ENCODE data around the gene CBX7. TPM values are rescaled to one million over a fixed set of nuclear protein-coding genes. Genes with fewer than 3 reads are reported as not detected.

The CBX7 gene
- total and polyA plus RNA-seq, 2 donors from 2014 or later: 39.3 to 65.2 TPM

DNA sequence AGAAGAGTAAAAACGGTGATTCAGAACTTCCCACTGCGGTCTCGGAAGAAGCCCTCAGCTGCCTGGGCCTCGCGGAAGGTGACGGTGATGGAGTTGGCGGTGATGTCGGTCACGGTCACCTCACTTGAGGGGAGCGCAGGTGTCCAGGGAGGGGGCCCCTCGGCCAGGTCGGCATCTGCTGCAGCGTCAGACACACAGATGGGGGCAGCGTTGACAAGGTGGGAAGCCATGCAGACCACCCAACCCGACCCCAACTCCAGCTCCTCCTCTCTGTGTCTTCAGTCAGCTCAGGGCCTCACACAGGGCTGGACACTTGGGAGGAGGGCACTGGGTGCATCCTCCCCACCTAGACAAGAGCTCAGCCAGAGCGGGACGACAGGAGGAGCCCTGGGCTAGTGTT lies 18.6 kb downstream of the CBX7 start:
- TF ChIP-seq, protein P1, sequence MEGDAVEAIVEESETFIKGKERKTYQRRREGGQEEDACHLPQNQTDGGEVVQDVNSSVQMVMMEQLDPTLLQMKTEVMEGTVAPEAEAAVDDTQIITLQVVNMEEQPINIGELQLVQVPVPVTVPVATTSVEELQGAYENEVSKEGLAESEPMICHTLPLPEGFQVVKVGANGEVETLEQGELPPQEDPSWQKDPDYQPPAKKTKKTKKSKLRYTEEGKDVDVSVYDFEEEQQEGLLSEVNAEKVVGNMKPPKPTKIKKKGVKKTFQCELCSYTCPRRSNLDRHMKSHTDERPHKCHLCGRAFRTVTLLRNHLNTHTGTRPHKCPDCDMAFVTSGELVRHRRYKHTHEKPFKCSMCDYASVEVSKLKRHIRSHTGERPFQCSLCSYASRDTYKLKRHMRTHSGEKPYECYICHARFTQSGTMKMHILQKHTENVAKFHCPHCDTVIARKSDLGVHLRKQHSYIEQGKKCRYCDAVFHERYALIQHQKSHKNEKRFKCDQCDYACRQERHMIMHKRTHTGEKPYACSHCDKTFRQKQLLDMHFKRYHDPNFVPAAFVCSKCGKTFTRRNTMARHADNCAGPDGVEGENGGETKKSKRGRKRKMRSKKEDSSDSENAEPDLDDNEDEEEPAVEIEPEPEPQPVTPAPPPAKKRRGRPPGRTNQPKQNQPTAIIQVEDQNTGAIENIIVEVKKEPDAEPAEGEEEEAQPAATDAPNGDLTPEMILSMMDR (IDR thresholded peaks at IDR 0.05; ENCODE audit: borderline replicate concordance, extremely low read depth, insufficient read depth): no peak
- Histone ChIP-seq H3K4me3 (ENCODE audit: low read length in 3 of 3) (no peak overlapping the region), H3K27me3 (ENCODE audit: control insufficient read depth, insufficient read depth, low read length) (no peaks in the 10 kb centered on the region), H3K4me1 (ENCODE audit: control insufficient read depth in 2 of 3, insufficient read depth in 2 of 3, low read depth in 1 of 3, low read length in 3 of 3) (peaks cover 0 to 1% (median 0%) of the 10 kb centered on the region in 3 donors), H3K9ac (ENCODE audit: low read length in 3 of 3) (no peak overlapping the region), H3K36me3 (ENCODE audit: control insufficient read depth in 2 of 3, insufficient read depth in 3 of 3, low read length in 3 of 3) (peaks cover 0 to 8% (median 4%) of the 10 kb centered on the region in 3 donors), H3K27ac (ENCODE audit: low read depth in 2 of 2, low read length in 2 of 2) (no peak overlapping the region), H3K9me3 (ENCODE audit: control insufficient read depth in 2 of 3, insufficient read depth in 1 of 3, low read length in 3 of 3) (no peaks in the 10 kb centered on the region)
- intact Hi-C loops (cut with DNase I): no loop called here
- no peak for FAIRE-seq
- no peak for DNase-seq

DNA sequence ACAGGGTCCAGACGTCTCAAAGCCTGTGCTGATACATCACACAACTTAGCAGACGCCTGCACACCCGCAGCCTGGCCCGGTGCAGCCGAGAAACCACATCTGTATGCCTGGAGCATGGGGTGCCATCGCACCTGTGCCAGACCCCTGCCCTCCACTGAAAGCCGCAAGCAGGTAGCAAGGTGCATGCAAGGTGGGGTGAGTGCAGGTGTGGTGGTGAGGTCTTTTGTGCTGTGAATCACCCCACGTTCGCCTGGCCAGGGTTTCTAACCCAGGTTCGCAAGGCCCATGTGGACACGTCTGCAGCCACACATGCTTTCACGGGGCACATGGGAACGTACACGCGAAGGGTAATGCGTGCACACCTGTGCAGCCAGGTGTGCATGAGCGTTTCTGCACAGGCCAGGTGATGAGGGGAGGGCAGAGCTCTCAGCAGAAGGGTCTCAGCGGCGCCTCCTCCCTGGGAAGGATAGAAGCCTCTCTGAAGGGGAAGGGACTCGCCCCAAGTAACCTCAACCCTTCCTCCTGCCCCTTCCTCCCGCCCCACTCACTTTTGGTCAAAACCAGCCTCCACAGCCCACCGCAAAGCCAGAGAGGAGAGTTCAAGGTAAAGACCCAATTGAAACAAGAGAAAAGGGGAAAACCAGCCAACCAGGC lies 19.5 kb downstream of the CBX7 start:
- H3K4me3 ChIP-seq (ENCODE audit: low read length in 3 of 3): no peak overlapping the region
- H3K9me3 ChIP-seq (ENCODE audit: control insufficient read depth in 2 of 3, insufficient read depth in 1 of 3, low read length in 3 of 3): no peaks in the 10 kb centered on the region
- peaks cover 0 to 8% (median 4%) of the 10 kb centered on the region in 3 donors for H3K36me3 ChIP-seq (ENCODE audit: control insufficient read depth in 2 of 3, insufficient read depth in 3 of 3, low read length in 3 of 3)
- no peaks in the 10 kb centered on the region for H3K27me3 ChIP-seq (ENCODE audit: control insufficient read depth, insufficient read depth, low read length)
- TF ChIP-seq, protein P1 (IDR thresholded peaks at IDR 0.05; ENCODE audit: borderline replicate concordance, extremely low read depth, insufficient read depth): no peak
- no peak for DNase-seq
- no peak for FAIRE-seq
- H3K4me1 ChIP-seq (ENCODE audit: control insufficient read depth in 2 of 3, insufficient read depth in 2 of 3, low read depth in 1 of 3, low read length in 3 of 3): peaks cover 0 to 4% (median 0%) of the 10 kb centered on the region in 3 donors
- H3K27ac ChIP-seq (ENCODE audit: low read depth in 2 of 2, low read length in 2 of 2): no peak overlapping the region
- H3K9ac ChIP-seq (ENCODE audit: low read length in 3 of 3): no peak overlapping the region
- intact Hi-C loops (cut with DNase I): no loop called here

DNA sequence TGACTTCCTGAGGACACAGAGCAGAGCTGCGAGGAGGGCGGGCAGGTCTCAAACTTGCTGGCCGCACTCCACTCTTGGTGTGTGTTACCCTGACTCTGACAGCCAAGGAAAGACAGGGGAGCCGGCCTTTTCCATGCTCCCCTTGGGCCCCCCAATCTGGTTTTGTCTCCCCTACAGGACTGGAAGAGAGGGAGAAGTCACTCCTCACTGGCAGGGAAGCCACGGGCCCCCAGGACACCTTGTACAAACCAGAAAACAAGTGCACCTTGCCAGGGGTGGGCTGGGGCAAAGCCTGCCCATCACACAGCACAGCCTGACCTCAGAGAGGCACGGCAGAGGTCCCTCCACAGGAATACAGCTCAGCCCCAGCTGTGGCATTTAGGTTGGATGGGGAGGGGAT lies 20.2 kb downstream of the CBX7 start:
- no peak overlapping the region for H3K9ac ChIP-seq (ENCODE audit: low read length in 3 of 3)
- TF ChIP-seq, protein P1 (IDR thresholded peaks at IDR 0.05; ENCODE audit: borderline replicate concordance, extremely low read depth, insufficient read depth): no peak
- peaks cover 0 to 4% (median 0%) of the 10 kb centered on the region in 3 donors for H3K4me1 ChIP-seq (ENCODE audit: control insufficient read depth in 2 of 3, insufficient read depth in 2 of 3, low read depth in 1 of 3, low read length in 3 of 3)
- H3K4me3 ChIP-seq (ENCODE audit: low read length in 3 of 3): no peak overlapping the region
- H3K27me3 ChIP-seq (ENCODE audit: control insufficient read depth, insufficient read depth, low read length): no peaks in the 10 kb centered on the region
- DNase-seq: no peak
- intact Hi-C loops (cut with DNase I): no loop called here
- peaks cover 0 to 8% (median 4%) of the 10 kb centered on the region in 3 donors for H3K36me3 ChIP-seq (ENCODE audit: control insufficient read depth in 2 of 3, insufficient read depth in 3 of 3, low read length in 3 of 3)
- no peak overlapping the region for H3K27ac ChIP-seq (ENCODE audit: low read depth in 2 of 2, low read length in 2 of 2)
- H3K9me3 ChIP-seq (ENCODE audit: control insufficient read depth in 2 of 3, insufficient read depth in 1 of 3, low read length in 3 of 3): no peaks in the 10 kb centered on the region
- no peak for FAIRE-seq
